K562 (cell line): ENCODE data around the gene PIN4.

Experiments
- ATF3 ChIP-seq, 2 experiments: fragments of 450-650 bp in 1 of 2; sonication (generic) in 1 of 2; formaldehyde crosslinking in 1 of 2; IDR thresholded peaks in 1 of 2; conservative IDR thresholded peaks in 1 of 2; 2 replicates each; pipeline versions ENCODE4 v1.6.1 to v1.8.1; 2016 to 2023; ENCODE audit warnings: mild to moderate bottlenecking in 2 of 2, moderate library complexity in 2 of 2, inconsistent platforms in 1 of 2, missing genetic modification reagents in 1 of 2
- BACH1 ChIP-seq: fragments of 200-800 bp; sonication (Bioruptor generic); IDR thresholded peaks from 2 replicates; pipeline ENCODE4 v1.6.1; 2016; ENCODE audit warnings: missing genetic modification characterization, missing compliant biosample characterization
- CREBBP ChIP-seq: IDR thresholded peaks from one replicate; pipeline ENCODE4 v1.6.1; 2012; ENCODE audit warnings: low read depth, mild to moderate bottlenecking, control low read depth, inconsistent platforms, low read length
- CTCF ChIP-seq, 3 experiments: IDR thresholded peaks in 2 of 3; conservative IDR thresholded peaks in 1 of 3; 2 replicates each; pipeline ENCODE4 v1.5.1; 2011 to 2012; ENCODE audit warnings: low read length in 3 of 3, mild to moderate bottlenecking in 3 of 3, control low read depth in 2 of 3, improper control_type of control experiment in 1 of 3, inconsistent platforms in 1 of 3, low read depth in 1 of 3, mixed read lengths in 1 of 3, moderate library complexity in 1 of 3; ENCODE audit not compliant: insufficient read depth in 2 of 3
- RREB1 ChIP-seq: fragments of 250-450 bp; sonication (Bioruptor Pico); IDR thresholded peaks from 2 replicates; pipeline ENCODE4 v1.4.0; 2020

- TF ChIP-seq CREBBP (no peak), BACH1 (tag) (no peak), ATF3 (IDR thresholded peaks at IDR 0.05) (no peak), ATF3 (CRISPR knock-in tag; conservative IDR thresholded peaks at IDR 0.05) (no peak), CTCF (IDR thresholded peaks at IDR 0.05 in 2 of 3, conservative IDR thresholded peaks at IDR 0.05 in 1 of 3; ENCODE audit: insufficient read depth in 2 of 3, low read depth in 1 of 3, low read length in 3 of 3) (no peak), RREB1 (CRISPR knock-in tag) (no peak)
Observed at GRCh38 chrX:72203421-72203820, 21.9 kb downstream of the PIN4 start.
